Activated CD4-positive, alpha-beta T cell treated with anti-CD3 and anti-CD28 coated beads for 36 hours (primary cell): ENCODE results near the gene SNRPB2. TPM values are rescaled to one million over a fixed set of nuclear protein-coding genes. Genes with fewer than 3 reads are reported as not detected.

ENCODE experiments used
- ATAC-seq: fragments of 200-7000 bp; cut with Tn5 transposase; one replicate; pipeline ENCODE4 v1.10.0; 2021; ENCODE audit warnings: mild to moderate bottlenecking, moderate library complexity
- CTCF ChIA-PET: fragments of 350-600 bp; sonication (Branson Sonifier 250); formaldehyde crosslinking; loops from one replicate; lab custom pipeline; 2021; ENCODE audit warnings: antibody characterized with exemption; lab: Charles Lee
- POLR2A ChIA-PET: fragments of 350-600 bp; sonication (Branson Sonifier 250); formaldehyde crosslinking; loops from one replicate; lab custom pipeline; 2021; ENCODE audit warnings: antibody characterized with exemption, inconsistent platforms; lab: Charles Lee
- DNase-seq: peaks from one replicate; pipeline ENCODE4 v3.0.0-alpha.2; 2020
- H3K27ac Mint-ChIP-seq: one replicate; pipeline ENCODE4 v1.8.0; 2021; ENCODE audit warnings: mixed read lengths
- H3K27me3 Mint-ChIP-seq: one replicate; pipeline ENCODE4 v1.8.0; 2021; ENCODE audit warnings: mixed read lengths
- H3K36me3 Mint-ChIP-seq: one replicate; pipeline ENCODE4 v1.8.0; 2021; ENCODE audit warnings: low read depth, mixed read lengths
- H3K4me1 Mint-ChIP-seq: one replicate; pipeline ENCODE4 v1.8.0; 2021; ENCODE audit warnings: mixed read lengths
- H3K4me3 Mint-ChIP-seq: one replicate; pipeline ENCODE4 v1.8.0; 2021; ENCODE audit warnings: mild to moderate bottlenecking, moderate library complexity, mixed read lengths
- H3K9me3 Mint-ChIP-seq: one replicate; pipeline ENCODE4 v1.8.0; 2021; ENCODE audit warnings: low read depth, mixed read lengths
- intact Hi-C, 2 experiments: fragments of 100-400 bp; cut with DNase I in 1 of 2; cut with micrococcal nuclease in 1 of 2; formaldehyde crosslinking; loops; one replicate each; pipeline versions ENCODE4 v1.14.2 to v1.15.1; 2022 to 2024; cut with DNase I, micrococcal nuclease
- total RNA-seq, 2 experiments: library from RNA; stranded (reverse); gene quantifications; one replicate each; pipeline ENCODE4 v1.2.3, GENCODE V29; 2021

SNRPB2 gene
- total RNA-seq, 2 experiments from 2014 or later: 122 to 129 TPM

GRCh38 chr20:16703570-16703969, 26.3 kb upstream of the SNRPB2 start:
- peaks cover 16% of the 10 kb centered on the region for H3K4me1 Mint-ChIP-seq
- intact Hi-C loops: no loop called here

DNA sequence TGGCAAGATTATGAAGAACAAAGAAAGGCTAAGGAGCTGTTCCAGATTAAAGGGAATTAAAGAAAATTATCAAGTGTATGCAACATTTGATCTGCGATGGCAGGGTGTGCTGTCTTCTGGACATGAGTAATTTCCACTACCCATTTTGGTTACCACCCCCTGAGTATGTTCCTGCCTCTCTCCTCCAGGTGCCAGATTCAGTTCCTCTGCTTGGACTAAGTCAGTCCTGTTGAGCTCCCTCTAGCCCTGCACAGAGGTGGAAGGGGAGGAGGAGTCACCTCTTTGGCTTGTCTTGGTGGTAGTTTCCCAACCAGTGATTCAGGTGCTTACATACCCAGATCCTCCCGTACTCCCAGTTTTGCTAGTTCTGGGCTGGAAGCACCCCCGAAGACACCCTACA, 22.2 kb upstream of the SNRPB2 start:
- no peak overlapping the region for H3K27ac Mint-ChIP-seq
- no peaks in the 10 kb centered on the region for H3K36me3 Mint-ChIP-seq
- CTCF ChIA-PET: interaction anchor here (0.6 kb wide), 1 partner anchor 10 kb away, joined by 3 read pairs; no protein-coding TSS in a partner anchor
- peak; percentile 14 for DNase-seq
- intact Hi-C loops: no loop called here
- H3K4me1 Mint-ChIP-seq: peaks cover 31% of the 10 kb centered on the region
- ATAC-seq: peak; percentile 83
- no peak overlapping the region for H3K4me3 Mint-ChIP-seq
- no peaks in the 10 kb centered on the region for H3K27me3 Mint-ChIP-seq
- no peaks in the 10 kb centered on the region for H3K9me3 Mint-ChIP-seq
- POLR2A ChIA-PET: no interaction called here

More at GRCh38 chr20:16703570-16703969, 26.3 kb upstream of the SNRPB2 start:
- ATAC-seq: no peak
- ChIA-PET POLR2A (no interaction called here), CTCF (interaction anchor here (0.7 kb wide), 1 partner anchor 1359 kb away, joined by 3 read pairs; no protein-coding TSS in a partner anchor)
- H3K9me3 Mint-ChIP-seq: no peaks in the 10 kb centered on the region
- no peak for DNase-seq
- H3K27me3 Mint-ChIP-seq: no peaks in the 10 kb centered on the region
- no peak overlapping the region for H3K27ac Mint-ChIP-seq
- no peak overlapping the region for H3K4me3 Mint-ChIP-seq
- no peaks in the 10 kb centered on the region for H3K36me3 Mint-ChIP-seq

DNA sequence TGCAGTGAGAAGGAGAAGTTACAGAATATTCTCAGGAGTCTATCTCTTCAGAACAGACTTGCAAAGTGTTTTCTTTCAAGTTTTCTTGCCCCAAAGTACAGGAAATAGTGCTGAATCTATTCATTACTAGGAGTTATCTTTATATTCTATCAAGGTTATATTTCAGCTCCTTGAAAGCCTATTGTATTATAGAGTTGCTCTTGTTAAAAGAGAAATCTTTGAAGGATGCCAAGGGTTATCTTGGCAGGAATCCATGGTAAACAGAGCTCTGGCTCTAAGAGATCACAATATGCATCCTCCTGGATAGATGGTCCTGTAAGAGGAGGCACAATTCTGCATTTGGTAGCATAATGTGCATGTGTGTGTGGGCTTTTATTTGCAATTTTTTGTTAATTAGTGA, 21.2 kb upstream of the SNRPB2 start:
- Mint-ChIP-seq H3K36me3 (no peaks in the 10 kb centered on the region), H3K9me3 (no peaks in the 10 kb centered on the region), H3K27me3 (peaks cover 1% of the 10 kb centered on the region), H3K27ac (no peak overlapping the region), H3K4me3 (no peak overlapping the region), H3K4me1 (peaks cover 31% of the 10 kb centered on the region)
- ATAC-seq: peak; percentile 12
- ChIA-PET POLR2A (no interaction called here), CTCF (interaction anchor here (0.7 to 1.1 kb wide), 2 partner anchors 9 to 14 kb away, joined by 3 read pairs; no protein-coding TSS in a partner anchor)
- DNase-seq: no peak
- intact Hi-C loops: no loop called here

DNA sequence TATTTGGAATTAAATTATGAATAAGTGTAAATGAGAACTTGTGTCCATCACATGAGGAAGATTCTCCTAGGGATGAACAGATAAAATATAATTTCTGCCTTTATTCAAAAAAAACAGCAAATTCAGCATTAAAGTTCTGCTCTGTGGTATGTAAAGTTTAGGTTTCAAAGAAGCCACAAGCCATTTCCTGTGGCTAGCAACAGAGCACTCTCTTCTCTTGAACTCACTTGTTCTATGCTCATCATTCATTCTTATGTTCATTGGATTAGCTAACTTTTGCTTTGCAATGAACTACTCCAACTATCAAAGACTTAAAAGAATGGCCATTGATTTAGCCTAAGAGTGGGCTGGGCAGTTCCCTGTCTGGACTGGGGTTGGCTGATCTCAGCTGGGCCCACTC, 20.8 kb upstream of the SNRPB2 start:
- Mint-ChIP-seq H3K4me1 (peaks cover 31% of the 10 kb centered on the region), H3K27me3 (peaks cover 4% of the 10 kb centered on the region), H3K36me3 (no peaks in the 10 kb centered on the region), H3K27ac (no peak overlapping the region), H3K9me3 (no peaks in the 10 kb centered on the region), H3K4me3 (no peak overlapping the region)
- ChIA-PET POLR2A (no interaction called here), CTCF (interaction anchor here (0.7 to 1.1 kb wide), 3 partner anchors 9 to 134 kb away, joined by 3 read pairs; no protein-coding TSS in a partner anchor)
- DNase-seq (peak; percentile 27), ATAC-seq (peak; percentile 76)
- intact Hi-C loops: no loop called here

DNA sequence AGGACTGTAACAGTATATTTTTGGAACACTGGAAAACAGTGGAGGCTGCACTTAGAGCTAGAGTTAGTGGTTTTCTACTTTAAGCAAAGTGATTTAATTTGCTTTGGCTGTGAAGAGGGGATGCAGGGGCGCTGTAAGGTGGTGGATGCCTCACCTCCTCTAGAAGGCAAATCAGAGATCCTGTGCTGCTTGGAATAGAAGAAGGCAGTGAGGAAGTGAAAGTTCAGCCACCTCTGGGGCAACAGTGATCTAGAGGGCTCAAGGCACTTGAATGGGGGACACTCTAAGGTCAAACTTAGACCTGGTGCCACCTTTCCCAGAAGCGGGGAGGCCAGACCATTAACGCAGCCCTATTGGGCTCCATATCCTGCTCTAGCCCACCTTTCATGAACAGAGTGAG, 19.0 kb upstream of the SNRPB2 start:
- CTCF ChIA-PET: no interaction called here
- intact Hi-C loops: no loop called here
- DNase-seq: no peak
- Mint-ChIP-seq H3K4me3 (no peak overlapping the region), H3K9me3 (no peaks in the 10 kb centered on the region), H3K4me1 (peaks cover 31% of the 10 kb centered on the region), H3K36me3 (no peaks in the 10 kb centered on the region), H3K27me3 (peaks cover 6% of the 10 kb centered on the region), H3K27ac (no peak overlapping the region)
- no peak for ATAC-seq
- POLR2A ChIA-PET: no interaction called here

DNA sequence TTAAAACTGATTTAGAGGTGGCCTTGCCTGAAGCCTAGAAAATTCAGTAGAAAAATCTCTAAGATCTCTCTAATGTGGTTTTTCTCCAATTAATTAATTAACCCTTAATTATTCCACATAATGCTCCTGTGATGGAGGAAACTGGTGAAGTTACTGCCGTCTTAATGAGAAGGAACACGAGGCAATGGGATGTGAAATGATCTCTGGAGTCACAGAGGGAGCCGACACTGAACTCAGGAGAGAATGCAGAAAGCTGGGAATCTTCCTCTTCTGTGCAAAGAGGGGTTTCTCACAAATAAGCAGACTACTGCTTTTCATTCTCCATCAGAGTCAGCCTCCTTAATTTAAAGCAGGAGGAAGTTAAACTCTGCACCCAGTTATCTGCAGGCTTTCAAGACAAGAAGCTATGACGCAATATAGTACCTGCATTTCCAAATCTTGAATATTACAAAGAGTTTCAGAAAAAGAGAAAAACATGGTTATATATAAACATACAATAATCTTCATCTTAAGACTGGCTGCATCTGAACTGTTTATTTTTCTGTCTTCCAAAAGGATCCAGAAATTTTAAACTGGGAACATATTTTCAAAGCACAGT, 18.1 kb upstream of the SNRPB2 start:
- H3K9me3 Mint-ChIP-seq: no peaks in the 10 kb centered on the region

DNA sequence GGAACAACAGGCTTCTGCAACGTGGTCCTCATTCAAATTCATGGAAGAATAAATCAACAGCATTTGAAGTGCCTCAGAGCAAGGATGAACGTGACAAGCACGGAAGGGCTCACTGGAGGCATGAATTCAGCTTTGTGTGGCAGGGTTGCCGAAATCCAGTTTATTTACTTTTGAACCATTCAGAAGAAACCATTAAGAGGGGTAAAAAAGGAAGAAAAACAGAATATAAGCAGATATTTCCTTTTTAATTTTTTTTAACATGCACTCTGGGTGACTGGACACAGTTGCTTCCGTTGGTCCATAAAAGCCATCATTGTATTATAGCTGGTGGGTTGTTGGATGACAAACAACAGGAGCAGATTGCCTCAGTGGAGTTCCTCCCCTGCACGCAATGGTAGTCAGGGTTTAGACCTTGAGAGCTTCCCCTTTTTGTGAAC, 17.3 kb upstream of the SNRPB2 start:
- CTCF ChIA-PET: interaction anchor here (1.0 kb wide), 1 partner anchor 16 kb away, joined by 4 read pairs; no protein-coding TSS in a partner anchor
- no peak for ATAC-seq
- no peak overlapping the region for H3K27ac Mint-ChIP-seq
- intact Hi-C loops: no loop called here
- H3K4me3 Mint-ChIP-seq: no peak overlapping the region
- DNase-seq: no peak
- POLR2A ChIA-PET: no interaction called here
- H3K9me3 Mint-ChIP-seq: no peaks in the 10 kb centered on the region
- H3K27me3 Mint-ChIP-seq: peaks cover 11% of the 10 kb centered on the region
- peaks cover 25% of the 10 kb centered on the region for H3K4me1 Mint-ChIP-seq
- no peaks in the 10 kb centered on the region for H3K36me3 Mint-ChIP-seq

More for the DNA sequence above, 18.1 kb upstream of the SNRPB2 start:
- no peak for ATAC-seq
- ChIA-PET CTCF (no interaction called here), POLR2A (no interaction called here)
- intact Hi-C loops: no loop called here
- Mint-ChIP-seq H3K36me3 (no peaks in the 10 kb centered on the region), H3K4me3 (no peak overlapping the region), H3K4me1 (peaks cover 27% of the 10 kb centered on the region), H3K27me3 (peaks cover 11% of the 10 kb centered on the region), H3K27ac (no peak overlapping the region)
- DNase-seq: no peak

- ATAC-seq (no peak), DNase-seq (no peak)
- Mint-ChIP-seq H3K27ac (no peak overlapping the region), H3K9me3 (no peaks in the 10 kb centered on the region), H3K4me3 (no peak overlapping the region), H3K36me3 (no peaks in the 10 kb centered on the region), H3K27me3 (peaks cover 11% of the 10 kb centered on the region), H3K4me1 (peaks cover 20% of the 10 kb centered on the region)
- ChIA-PET POLR2A (no interaction called here), CTCF (interaction anchor here (1.0 kb wide), 1 partner anchor 16 kb away, joined by 4 read pairs; no protein-coding TSS in a partner anchor)
- intact Hi-C loops: no loop called here
Observed at GRCh38 chr20:16713066-16713465, 16.8 kb upstream of the SNRPB2 start.

DNA sequence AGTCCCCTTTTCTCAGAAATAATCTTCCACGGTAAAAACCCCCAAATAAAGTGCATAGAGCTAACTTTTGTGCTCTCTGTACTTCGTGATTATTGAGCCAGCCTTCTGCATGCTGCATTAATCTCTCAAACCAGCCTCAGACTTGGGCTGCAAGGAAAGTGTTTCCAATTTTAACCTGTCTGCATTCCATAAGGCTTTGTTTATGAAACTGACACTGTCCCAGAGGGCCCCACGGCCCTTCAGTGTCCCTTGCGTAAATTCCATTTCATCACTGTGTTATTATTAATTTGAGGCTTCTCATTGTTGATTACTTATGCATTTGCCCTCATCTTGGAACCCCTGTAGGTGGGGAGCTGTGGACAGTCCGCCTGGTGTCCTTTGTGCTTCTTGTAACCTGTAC, 15.6 kb upstream of the SNRPB2 start:
- intact Hi-C loops: no loop called here
- peaks cover 16% of the 10 kb centered on the region for H3K27me3 Mint-ChIP-seq
- ATAC-seq: no peak
- peaks cover 8% of the 10 kb centered on the region for H3K4me1 Mint-ChIP-seq
- ChIA-PET POLR2A (no interaction called here), CTCF (interaction anchor here (1.1 kb wide), 1 partner anchor 47 kb away, joined by 5 read pairs; no protein-coding TSS in a partner anchor)
- H3K27ac Mint-ChIP-seq: no peak overlapping the region
- H3K36me3 Mint-ChIP-seq: no peaks in the 10 kb centered on the region
- DNase-seq: no peak
- H3K4me3 Mint-ChIP-seq: no peak overlapping the region
- H3K9me3 Mint-ChIP-seq: no peaks in the 10 kb centered on the region

DNA sequence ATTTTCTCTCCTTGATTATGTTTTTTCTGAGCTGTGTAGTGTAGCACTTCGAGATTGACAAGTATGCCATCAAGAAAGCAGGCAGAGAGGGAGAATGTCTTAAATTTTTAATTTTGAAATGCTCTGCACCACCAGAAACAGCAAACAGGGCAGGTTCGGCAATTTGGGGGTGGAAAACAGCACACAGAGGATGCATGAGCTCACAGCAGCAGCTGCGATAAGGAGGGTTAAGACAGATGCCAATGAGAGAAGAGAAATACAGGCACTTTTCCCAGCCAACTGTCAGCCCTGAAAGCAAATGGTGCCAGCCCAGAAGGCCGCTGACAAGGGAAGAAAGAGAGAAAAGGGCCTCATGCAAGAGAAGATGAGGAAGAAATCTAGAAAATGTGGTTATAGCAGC, 15.1 kb upstream of the SNRPB2 start:
- ATAC-seq (no peak), DNase-seq (no peak)
- ChIA-PET CTCF (interaction anchor here (0.6 to 1.1 kb wide), 2 partner anchors 46 to 676 kb away, joined by 4 to 5 read pairs; no protein-coding TSS in a partner anchor), POLR2A (no interaction called here)
- Mint-ChIP-seq H3K4me3 (no peak overlapping the region), H3K27ac (no peak overlapping the region), H3K9me3 (no peaks in the 10 kb centered on the region), H3K4me1 (peaks cover 3% of the 10 kb centered on the region), H3K27me3 (peaks cover 16% of the 10 kb centered on the region), H3K36me3 (no peaks in the 10 kb centered on the region)
- intact Hi-C loops: no loop called here

DNA sequence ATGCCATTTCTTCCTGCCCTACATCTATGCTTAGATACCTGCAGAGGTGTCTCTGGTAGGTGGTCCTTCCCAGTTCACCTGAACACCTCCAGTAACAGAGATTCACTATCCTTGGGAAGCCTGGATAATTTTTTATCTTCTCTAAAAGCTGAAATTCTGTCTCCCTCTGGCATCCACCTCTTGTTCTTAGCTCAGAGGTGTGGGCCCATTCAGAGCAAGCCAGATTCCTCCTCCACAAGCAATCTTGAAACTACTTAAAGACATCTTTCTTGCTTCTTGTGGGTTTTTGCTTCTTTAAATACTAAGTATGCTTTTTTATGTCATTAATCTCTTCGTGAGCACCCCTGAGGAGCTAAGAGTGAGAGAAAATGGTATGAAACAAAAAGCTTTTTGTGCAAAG, 10.4 kb upstream of the SNRPB2 start:
- Mint-ChIP-seq H3K9me3 (no peaks in the 10 kb centered on the region), H3K4me3 (no peak overlapping the region), H3K36me3 (no peaks in the 10 kb centered on the region), H3K4me1 (no peaks in the 10 kb centered on the region), H3K27me3 (peaks cover 26% of the 10 kb centered on the region), H3K27ac (no peak overlapping the region)
- ChIA-PET CTCF (no interaction called here), POLR2A (no interaction called here)
- DNase-seq: no peak
- intact Hi-C loops: no loop called here
- ATAC-seq: no peak

DNA sequence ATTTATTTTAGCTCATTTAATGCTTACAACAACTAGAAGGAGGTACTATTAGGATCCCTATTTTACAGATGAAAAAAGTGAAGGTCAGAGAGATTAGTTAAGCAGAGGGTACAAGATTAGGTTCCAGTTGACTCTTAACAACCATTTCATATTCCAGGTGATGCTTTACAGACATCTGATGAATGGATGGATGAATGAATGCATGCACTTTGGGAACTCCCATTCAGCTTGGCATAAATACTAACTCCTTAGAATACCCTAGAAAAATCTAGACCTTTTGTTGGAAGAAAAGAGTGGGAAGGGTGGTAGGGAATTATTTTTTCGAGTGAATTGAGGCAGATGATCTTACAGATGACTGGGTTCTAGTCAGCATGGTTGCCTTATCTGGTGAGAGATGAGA, 746 bp upstream of the SNRPB2 start:
- DNase-seq (no peak), ATAC-seq (no peak)
- ChIA-PET POLR2A (no interaction called here), CTCF (interaction anchor here (1.2 kb wide), 2 partner anchors 8 to 16 kb away, joined by 4 read pairs; no protein-coding TSS in a partner anchor)
- intact Hi-C loops: loop anchor here in 1 of 2 experiments (1.0 kb wide), 1 partner anchor 953 kb away; the partner anchor contains the start of gene RRBP1
- peaks cover 39% of the 10 kb centered on the region for H3K4me1 Mint-ChIP-seq
- H3K4me3 Mint-ChIP-seq: peak overlapping the region; percentile 95
- peaks cover 3% of the 10 kb centered on the region for H3K9me3 Mint-ChIP-seq
- peaks cover 38% of the 10 kb centered on the region for H3K36me3 Mint-ChIP-seq
- H3K27me3 Mint-ChIP-seq: peaks cover 11% of the 10 kb centered on the region
- peak overlapping the region; percentile 98 for H3K27ac Mint-ChIP-seq
